GM21576 (cell line): ENCODE measurements around the gene ADAM8.
A peak's percentile ranks its signal among the peaks of the same experiment; 100 is the strongest.
"Not testable (repeated sequence)": the region's sequence is repeated elsewhere in the genome, so short reads cannot be mapped to it uniquely, and the experiment has no call there.

Source experiments
- ATAC-seq: cut with Tn5 transposase; IDR thresholded peaks from one replicate; pipeline ENCODE4 v1.9.1; 2021; ENCODE audit warnings: mild to moderate bottlenecking, moderate library complexity; ENCODE audit not compliant: unreplicated experiment

ADAM8 gene

DNA sequence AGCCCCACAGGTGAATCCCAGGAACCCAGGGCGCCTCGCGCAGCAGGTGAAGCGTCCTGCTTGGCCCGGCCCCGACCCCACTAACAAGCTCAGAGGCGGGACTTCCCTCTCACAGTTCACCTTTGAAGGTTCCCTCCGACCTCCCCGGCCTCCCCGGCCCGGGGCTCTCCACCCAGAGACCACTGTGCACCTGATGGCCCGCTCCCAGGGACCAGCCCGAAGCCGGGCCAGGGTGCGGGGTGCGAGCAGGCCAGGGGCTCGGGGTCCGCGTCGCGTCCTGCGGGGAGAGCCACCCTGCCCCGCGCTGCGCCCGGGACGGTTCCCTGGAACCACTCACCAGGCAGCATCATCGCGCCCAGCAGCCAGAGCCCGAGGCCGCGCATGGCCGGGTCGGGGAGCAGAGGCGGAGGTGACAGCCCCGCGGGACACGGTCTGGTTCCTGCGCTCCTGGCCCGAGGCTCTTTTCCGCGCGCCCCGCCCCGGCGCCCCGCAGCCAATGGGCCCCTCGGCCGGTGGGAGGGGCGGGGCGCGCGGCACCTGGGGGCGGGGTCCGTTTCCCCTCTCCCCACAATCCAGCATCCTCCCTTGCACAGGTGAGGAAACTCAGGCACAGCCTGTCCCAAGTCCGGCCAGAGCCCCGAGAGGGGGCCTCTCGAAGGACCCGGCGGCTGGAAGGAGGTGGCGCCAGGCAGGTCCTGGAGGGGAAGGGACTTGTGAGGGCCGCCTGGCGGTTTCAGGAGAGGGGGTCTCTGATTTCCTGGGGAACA, at the start of gene ADAM8:
TSS of gene ADAM8 (minus strand) at position 434 of the 767 bp plus-strand sequence. CDS start at position 383, 51 bp downstream.
- peak; percentile 40 for ATAC-seq

DNA sequence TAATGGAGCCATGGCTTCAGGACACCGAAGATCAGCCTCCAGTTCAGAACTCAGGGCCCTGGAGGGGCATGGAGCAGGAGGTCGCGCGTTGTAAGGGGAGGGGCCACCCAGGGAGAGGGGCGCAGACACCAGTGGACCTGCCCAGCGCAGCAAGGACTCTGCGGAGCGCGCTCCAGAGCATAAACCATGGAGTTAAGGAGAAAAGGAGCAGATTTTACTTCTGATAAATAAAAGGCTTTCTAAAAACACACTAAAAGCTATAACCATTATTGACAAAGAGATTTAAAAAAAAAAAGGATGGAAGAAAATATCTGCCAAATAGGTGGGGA, 49.5 kb upstream of the ADAM8 start:
- ATAC-seq = no peak

DNA sequence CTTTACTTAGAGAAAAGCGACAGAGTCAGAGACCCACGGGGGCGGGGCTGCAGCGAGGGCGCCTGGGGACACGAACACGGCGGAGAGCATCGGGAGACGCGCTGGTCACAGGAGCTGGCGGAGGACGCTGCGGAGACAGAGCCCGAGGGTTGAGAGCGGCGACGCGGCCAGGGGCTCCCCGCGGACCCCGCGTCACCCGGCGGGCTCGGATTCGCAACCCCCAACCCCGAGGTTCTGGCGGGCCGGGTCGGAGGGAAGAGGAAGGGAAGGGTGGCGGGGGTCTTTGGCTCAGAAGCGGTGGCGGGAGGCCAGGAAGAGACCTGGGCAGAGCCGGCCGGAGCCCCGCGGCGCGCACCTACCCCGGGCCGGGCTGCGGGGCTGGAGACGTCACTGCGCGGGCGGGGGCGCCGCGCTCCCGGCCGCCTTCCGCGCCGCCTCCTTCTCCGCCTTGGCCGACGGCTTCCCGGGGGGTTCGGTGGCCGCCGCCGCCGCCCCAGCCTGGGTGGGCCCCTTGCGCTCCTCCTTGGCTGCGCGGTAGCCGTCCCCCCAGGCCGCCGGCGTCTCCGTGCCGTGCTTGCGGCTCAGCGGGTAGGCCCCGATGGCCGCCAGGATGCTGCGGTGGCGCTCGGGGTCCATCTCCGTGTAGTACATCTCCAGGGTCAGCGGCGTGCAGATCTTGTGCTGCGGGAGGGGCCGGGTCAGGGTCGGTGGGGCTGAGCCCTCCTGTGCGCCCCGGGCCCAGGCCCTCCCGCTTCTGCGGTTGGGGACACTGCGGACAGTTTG, 49.0 kb upstream of the ADAM8 start:
- no peak for ATAC-seq

DNA sequence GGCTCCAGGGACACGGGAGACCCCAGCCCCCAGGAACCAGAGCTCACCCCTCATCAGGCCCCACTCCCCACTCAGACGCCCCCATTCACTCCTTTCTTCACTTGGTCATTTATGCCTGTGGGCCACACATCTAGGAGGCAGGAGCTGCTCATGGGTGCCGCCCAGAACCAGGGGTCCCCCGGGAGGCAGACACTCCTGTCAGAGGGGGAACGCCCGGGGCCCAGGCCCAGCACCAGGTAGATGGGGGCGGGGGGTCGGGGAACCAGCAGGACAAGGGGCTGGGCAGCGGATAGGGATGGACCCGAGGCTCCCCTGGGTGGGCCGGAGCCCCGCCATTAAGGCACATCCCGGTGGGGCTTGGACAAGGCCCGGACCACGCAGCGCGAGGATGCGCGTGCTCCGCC, 48.2 kb upstream of the ADAM8 start:
- ATAC-seq = no peak

DNA sequence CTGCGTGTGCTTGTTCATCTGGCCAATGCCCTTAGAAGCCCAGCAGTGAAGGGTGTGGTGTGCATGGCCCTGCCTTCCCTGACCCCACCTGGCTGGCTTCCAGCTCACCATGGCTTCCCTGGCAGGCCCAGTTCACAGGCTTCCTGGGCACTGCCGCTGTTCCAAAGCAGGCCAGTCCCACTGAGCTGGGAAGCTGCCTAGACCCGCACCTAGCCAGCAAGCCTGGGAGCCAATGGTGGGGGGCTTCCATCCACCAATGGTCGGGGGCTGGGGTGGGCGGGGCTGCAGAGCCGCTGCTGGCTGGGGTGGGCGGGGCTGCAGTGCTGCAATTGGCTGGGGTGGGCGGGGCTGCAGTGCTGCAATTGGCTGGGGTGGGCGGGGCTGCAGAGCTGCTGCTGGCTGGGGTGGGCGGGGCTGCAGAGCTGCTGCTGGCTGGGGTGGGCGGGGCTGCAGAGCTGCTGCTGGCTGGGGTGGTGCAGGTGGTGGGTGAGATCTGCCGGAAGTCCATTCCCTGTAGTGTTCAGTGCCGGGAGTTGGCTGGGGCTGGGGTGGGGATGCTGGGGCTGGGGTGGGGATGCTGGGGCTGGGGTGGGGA, 47.6 kb upstream of the ADAM8 start:
- ATAC-seq = no peak

DNA sequence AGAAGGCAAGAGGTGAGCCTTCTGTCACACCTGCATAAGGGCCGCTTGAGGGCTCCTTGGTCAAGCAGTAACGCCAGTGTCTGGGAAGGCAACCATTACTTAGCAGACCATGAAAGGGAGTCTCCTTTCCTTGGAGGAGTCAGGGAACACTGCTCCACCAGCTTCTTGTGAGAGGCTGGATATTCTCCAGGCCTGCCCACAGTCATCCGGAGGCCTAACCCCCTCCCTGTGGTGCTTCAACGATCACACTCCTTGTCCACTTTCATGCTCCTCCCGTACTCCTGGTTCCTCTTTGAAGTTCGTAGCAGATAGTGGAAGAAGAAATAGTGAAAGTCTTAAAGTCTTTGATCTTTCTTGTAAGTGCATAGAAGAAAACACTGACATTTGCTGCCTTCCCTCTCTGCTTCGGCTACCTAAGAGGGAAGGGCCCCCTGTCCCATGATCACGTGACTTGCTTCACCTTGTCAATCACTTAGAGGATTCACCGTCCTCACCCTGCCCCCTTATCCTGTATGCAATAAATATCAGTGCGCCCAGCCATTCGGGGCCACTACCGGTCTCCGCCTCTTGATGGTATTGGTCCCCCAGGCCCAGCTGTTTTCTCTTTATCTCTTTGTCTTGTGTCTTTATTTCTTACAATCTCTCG, 45.5 kb upstream of the ADAM8 start:
- ATAC-seq = not testable (repeated sequence)

DNA sequence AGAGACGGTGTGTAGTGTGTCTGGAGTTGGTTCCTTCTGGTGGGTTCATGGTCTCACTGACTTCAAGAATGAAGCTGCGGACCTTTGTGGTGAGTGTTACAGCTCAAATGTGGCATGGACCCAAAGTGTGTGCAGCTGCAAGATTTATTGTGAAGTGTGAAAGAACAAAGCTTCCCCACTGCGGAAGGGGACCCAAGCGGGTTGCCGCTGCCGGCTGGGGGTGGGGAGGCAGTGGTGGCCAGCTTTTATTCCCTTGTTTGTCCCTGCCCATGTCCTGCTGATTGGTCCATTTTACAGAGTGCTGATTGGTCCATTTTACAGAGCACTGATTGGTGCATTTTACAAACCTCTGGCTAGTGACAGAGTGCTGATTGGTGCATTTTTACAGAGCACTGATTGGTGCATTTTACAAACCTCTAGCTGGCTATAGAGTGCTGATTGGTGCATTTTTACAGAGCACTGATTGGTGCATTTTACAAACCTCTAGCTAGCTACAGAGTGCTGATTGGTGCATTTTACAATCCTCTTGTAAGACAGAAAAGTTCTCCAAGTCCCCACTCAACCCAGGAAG, 44.3 kb upstream of the ADAM8 start:
- not testable (repeated sequence) for ATAC-seq

DNA sequence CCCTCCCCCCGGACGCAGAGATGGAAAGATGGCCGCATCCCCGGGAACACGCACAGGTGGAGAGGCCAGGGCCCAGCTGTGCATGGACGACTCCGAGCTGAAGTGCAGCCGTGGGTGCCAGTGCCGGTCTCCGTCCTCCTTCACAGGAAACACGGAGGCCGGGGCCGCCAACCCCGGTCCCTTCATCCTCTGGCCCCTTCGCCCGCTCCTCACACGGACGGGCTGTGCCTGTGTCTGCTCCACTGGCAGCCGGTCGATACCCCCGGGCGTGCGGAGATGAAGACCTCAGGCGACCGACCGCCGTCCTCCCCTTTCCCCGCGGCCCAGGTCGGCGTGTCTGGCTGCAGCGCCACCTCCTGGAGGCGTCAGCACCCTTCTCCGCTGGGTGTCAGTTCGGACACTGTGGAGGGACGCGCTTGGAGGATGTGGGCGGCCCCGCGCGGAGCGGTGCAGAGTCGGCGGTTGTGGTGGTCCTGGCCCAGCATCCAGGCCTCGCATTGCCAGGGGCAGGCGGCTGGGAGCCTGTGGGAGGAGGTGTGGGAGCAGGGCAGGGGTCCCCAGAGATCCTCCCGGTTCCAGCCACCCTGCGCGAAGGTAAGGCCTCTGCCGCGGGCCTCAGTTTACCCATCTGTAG, 41.9 kb upstream of the ADAM8 start:
- ATAC-seq = peak; percentile 82

DNA sequence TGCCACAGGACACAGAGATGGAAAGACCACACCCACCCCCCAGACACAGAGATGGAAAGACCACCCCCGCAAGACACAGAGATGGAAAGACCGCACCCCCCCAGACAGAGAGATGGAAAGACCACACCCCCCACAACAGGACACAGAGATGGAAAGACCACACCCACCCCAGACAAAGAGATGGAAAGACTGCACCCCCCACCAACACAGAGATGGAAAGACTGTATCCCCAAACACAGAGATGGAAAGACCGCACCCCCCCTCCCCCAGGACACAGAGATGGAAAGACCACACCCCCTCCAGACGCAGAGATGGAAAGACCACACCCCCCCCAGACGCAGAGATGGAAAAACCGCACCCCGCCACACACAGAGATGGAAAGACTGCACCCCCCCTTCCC, 40.1 kb upstream of the ADAM8 start:
- no peak for ATAC-seq

DNA sequence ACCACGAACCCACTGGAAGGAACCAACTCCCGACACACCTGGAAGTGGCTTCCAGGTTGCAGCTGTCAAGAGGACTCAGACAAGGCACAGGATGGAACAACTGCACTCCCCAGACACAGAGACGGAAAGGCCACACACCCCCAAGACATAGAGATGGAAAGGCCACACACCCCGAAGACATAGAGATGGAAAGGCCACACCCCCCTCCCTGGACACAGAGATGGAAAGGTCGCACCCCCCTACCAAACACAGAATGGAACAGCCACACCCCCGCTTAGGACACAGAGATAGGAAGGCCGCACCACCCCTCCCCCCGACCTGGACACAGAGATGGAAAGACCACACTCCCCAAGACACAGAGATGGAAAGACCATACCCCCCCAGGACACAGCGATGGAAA, 39.6 kb upstream of the ADAM8 start:
- no peak for ATAC-seq

DNA sequence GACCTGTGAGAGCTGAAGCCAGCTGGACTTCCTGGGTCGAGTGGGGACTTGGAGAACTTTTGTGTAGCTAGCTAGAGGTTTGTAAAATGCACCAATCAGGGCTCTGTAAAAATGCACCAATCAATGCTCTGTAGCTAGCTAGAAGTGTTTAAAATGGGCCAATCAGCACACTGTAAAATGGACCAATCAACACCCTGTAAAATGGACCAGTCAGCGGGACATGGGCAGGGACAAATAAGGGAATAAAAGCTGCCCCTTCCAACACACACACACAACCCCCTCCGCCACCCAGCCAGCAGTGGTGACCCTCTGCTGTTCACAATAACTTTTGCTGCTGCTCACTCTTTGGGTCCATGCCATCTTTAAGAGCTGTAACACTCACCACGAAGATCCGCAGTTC, 39.2 kb upstream of the ADAM8 start:
- no peak for ATAC-seq

DNA sequence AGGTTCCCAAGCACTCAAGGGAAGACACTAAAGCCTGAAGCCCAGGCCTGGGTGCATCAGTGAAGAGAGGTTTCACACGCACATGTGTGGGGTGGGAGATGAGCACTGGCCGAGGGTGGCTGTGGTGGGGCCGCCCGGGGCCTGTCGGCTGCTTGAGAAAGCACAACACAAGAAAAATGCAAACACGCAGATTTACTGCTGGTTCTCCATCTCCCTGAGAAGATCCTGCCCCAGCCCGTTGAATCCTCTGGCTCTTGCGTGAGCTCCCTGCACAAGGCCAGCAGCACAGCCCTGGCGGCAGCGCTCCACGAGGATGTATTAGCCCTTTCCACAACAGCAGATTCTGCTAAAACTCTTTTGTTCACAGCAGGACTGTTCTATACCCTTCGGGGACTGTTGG, 38.2 kb upstream of the ADAM8 start:
- ATAC-seq = no peak

DNA sequence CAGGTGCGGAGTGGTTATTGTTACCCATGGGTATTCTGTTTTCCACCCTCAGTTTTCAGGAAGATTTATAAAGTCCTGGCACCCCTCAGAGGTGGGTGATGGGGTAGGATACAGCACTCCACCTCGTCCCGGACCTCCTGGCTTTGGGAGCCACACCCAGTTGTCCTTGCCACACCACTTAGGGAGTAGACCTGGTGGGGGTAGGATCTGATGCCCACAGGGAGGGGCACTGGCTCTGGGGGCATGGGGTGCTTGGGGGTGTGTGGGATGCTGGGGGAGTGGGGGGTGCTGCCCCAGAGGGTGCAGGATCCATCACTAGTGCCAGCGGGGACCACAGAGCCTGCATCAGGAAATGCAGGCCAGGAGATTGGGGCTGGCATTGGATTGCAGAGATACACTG, 36.5 kb upstream of the ADAM8 start:
- ATAC-seq = no peak

DNA sequence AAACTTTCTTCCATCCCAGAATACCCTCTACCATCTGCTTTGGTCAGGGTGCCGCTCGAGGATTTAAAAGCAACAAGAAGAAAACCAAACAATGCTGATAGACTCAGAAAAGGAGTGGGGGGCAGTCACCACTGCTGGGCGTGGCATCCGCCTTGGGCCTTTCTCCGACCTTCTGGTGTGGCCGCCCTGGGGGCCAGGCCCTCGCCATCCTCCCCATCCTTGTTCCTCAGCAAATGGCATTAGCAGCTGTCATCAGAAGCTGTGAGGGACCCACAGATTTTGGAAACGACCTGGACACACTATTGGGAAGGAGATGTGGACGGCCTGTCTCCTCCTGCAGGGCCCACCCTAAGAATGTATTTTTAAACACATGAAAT, 36.1 kb upstream of the ADAM8 start:
- ATAC-seq = no peak

DNA sequence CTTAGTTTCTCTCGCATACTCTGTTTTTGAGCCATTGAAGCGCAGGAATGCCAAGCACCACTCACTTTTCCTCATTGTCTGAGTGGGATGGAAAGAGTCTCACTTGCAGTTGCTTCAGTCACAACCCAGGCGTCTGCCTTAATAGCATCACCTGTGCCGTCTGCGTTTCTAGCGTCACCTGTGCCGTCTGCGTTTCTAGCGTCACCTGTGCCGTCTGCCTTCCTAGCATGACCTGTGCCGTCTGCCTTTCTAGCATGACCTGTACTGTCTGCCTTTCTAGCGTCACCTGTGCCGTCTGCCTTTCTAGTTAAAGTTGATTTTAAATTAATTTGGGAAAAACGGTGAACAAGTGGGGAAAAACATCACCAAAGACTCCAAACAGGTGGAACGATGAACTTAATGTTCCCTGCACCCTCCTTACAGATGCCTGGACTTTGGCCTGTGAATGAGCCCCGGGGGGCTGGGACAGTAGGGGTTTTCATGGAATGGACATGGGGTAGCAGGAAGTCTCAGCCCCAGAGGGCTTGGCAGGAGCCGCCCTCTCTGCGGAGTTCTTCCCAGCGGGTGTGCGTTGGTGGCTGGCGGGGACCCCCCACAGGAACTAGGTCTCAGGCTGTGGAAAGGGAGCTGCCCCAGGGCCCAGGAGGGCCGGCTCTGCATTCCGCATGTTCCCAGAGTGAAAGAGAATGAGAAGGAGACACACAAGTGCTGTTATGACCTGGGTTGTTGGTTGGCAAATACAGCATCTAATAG, 35.5 kb upstream of the ADAM8 start:
- ATAC-seq = no peak

DNA sequence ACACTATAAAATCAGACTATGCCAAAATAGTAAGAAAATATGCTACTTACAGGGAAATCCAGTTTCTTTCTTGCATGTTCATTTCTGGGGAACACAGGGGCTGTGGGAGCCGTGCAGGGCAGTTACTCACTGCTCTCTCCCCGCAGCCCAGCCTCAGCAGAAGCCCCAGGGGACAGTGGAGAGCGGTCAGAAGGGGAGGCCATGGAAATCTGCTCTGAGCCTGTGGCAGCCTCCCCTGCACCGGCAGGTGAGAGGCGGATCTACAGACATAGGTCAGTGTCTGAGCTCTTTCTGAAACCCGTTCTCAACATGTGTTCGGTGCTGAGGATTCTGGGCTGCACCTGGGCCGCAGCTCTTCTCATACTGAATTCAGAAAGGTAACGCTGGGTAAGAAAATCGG, 34.9 kb upstream of the ADAM8 start:
- no peak for ATAC-seq

DNA sequence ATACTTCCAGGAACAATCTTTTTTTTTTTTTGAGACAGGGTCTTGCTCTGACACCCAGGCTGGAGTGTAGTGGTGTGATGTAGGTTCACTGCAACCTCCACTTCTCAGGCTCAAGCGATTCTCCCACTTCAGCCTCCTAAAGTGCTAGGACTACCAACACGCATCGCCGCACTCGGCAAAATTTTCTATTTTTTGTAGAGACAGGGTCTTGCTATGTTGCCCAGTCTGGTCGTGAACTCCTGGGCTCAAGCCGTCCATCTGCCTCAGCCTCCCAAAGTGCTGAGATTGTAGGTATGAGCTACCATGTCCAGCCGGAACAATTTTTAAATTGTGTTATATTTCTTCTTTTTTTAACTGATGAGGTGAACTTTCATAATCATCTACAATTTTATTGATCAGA, 34.1 kb upstream of the ADAM8 start:
- no peak for ATAC-seq

DNA sequence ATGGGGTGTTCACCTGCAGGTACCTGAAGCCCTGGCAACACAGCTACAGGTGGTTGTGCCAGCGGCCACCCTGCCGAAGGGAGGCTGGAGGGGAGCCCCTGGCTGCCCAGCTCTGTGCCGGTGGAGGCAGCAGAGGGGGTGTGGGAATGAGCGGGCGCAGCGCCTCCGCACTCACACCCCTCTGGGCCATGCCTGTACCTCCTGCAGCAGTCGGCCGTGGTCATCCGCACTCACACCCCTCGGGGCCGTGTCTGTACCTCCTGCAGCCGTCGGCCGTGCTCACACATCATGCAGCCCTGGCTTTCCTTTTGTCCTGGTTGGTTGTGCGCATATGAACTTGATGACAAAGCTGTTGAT, 33.7 kb upstream of the ADAM8 start:
- no peak for ATAC-seq

DNA sequence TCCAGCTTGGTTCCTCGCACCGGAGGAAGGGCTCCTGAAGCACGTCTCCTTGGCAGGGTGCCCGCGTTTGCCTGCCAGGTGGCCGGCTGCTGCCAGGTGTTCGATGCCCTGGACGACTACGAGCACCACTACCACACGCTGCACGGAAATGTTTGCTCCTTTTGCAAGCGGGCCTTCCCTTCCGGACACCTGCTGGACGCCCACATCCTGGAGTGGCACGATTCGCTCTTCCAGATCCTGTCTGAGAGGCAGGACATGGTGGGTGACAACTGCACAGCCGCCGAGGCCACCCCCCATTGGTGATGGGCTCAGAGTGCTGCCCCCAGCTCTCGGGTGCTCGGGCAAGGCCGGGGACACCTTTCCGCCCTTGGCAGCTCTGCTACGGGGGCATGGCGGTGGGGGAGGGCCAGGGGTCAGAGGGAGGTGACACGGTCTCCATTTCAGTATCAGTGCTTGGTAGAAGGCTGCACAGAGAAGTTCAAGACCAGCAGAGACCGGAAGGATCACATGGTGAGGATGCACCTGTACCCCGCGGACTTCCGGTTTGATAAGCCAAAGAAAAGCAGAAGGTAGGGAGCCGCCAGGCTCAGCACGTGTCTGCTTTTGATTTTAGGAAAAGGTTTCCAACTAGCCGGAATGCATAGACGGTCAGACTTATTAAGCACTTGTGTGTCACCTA, 33.2 kb upstream of the ADAM8 start:
- ATAC-seq = no peak
